HTR-8/SVneo (cell line): ENCODE results near the gene ERBB3.
A peak's percentile ranks its signal among the peaks of the same experiment; 100 is the strongest.

ENCODE experiments used
- DNase-seq: peaks from one replicate; pipeline ENCODE4 v3.0.0; 2011; ENCODE audit warnings: low spot score, mixed read lengths; ENCODE audit not compliant: insufficient read length
- FAIRE-seq: peaks from 2 replicates; lab custom pipeline; 2011; peaks lifted over from hg19 to GRCh38; lab: Jason Lieb, UNC

The ERBB3 gene

DNA sequence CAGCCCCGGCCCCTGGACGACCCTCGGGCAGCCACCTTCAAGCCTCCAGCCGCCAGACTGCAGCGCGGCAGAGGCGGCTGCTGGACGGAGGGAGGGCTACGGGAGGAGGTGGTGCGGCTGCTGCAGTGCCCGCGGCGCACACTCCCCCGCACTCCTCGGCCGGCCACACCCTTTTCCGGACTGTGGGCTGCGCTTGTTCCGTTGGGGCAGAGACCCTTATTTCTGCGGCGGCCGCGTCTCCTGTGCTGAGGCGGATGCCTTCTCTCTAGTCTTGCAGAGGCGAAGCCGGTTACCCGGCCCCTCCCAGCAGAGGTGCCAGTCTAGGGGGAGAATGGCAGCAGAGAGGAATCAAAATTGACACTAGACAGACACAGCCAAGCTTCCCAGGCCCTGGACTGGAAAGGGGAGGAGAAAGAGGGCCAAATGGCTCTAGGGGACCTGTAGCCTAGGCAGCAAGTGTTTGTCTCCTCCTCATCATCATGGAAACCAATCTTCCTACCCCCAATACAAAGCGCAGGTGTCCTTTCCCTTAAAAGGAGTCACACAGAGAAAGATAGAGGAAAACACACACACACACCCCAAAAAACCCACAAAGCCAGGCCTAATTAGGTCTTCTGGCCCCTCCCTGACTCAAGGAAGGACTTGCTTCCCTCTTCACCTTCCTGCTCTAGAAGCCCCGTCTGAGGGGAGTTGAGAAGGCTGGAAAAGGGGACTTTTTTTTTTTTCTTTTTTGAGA is 49.4 kb downstream of the ERBB3 start:
- FAIRE-seq (no peak), DNase-seq (peak; percentile 39)

DNA sequence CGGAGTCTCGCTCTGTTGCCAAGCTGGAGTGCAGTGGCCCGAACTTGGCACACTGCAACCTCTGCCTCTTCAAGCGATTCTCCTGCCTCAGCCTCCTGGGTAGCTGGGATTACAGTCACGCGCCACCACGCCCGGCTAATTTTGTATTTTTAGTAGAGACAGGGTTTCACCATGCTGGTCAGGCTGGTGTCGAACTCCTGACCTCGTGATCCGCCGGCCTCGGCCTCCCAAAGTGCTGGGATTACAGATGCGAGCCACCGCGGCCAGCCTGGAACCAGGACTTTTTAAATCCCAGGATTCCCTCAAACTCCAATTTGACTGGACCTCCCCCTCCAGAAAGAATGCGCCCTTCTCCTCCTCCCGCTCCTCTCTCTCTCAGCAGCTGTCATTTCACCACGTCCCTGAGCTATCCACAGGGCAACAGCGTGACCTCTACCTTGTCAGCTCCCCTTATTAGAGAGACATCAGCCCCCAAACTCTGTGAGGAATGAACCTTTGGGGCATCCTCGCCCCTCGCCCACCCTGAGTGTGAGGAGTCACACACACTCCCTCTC is 50.1 kb downstream of the ERBB3 start:
- FAIRE-seq: no peak
- DNase-seq: no peak

DNA sequence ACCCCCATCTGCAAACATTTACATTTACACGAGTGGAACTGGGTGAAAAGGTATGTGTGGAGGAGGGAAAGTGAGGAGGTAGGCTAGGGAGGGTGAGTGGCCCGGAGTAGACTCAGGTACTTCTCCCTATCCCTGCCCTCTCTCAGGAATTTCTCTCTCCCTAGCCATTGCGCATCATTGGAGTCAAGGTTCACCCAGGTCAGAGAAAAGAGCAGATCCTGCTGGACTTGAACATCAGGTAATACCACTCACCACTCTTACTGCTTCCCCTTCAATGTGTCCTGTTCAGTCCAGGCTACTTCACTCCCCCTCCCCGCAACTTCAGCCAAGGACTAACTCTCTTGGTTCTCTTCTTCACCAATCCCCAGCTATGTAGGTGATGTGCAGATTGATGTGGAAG is 50.9 kb downstream of the ERBB3 start:
- no peak for DNase-seq

DNA sequence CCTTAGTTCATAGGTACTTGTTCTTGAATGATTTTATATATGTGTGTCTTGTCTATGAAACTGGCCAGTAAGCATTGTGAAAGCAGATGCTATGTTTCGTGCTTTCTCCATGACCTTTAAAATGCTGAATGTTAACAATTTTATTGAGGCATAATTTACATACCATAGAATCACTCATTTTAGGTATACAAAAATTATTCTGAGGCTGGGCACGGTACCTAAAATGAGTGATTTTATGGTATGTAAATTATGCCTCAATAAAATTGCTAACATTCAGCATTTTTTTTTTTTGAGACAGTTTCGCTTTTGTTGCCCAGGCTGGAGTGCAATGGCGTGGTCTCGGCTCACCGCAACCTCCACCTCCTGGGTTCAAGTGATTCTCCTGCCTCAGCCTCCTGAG is 54.9 kb downstream of the ERBB3 start:
- no peak for FAIRE-seq
- no peak for DNase-seq

More for the DNA sequence above, 50.9 kb downstream of the ERBB3 start:
- FAIRE-seq: no peak

DNA sequence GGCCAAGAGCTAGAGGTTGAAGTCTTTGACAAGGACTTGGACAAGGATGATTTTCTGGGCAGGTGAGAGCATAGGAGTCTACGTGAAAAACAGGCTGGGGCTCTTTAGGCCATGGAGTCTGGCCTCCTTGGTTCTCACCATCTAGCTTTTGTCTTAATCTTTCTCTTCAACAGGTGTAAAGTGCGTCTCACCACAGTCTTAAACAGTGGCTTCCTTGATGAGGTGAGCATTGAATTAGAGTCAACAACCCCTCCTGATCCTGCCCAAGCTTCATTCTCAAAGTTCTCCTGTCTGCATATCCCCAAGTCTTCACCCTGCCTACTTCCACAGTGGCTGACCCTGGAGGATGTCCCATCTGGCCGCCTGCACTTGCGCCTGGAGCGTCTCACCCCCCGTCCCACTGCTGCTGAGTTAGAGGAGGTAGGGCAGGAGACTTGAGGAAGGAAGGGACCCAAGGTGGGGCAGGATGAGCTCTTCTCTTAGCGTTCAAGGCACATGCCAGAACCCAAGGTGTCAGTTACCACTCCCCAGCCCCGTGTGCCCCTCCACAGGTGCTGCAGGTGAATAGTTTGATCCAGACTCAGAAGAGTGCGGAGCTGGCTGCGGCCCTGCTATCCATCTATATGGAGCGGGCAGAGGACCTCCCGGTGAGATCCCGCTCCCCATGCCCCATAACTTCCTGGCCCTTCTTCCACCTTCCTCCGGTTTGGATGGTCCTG is 58.0 kb downstream of the ERBB3 start:
- FAIRE-seq (no peak), DNase-seq (no peak)

DNA sequence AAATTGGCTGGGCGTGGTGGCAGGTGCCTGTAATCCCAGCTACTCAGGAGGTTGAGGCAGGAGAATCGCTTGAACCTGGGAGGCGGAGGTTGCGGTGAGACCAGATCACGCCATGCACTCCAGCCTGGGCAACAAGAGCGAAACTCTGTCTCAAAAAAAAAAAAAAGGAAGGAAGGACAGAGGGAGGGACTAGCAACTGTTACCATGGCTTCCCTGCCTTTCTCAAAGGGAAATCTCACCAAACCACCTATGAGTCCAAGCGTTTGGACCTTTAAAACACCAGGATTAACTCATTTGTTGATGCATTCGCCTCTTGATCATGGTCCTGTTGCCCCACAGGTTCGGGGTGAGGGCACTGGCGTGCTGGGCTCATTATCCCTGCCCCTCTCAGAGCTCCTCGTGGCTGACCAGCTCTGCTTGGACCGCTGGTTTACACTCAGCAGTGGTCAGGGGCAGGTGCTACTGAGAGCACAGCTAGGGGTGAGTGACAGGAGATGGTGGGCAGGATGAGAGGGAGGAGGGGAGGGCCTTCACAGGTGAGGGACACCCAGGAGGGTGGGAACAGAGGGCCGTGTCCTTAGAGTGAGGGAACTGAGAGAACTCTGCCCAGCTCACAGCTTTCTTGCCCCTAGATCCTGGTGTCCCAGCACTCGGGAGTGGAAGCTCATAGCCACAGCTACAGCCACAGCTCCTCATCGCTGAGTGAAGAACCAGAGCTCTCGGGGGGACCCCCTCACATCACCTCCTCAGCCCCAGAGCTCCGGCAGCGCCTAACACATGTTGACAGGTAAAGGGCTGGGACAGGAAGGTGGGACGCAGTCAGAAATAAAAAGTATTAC is 62.2 kb downstream of the ERBB3 start:
- DNase-seq (no peak), FAIRE-seq (no peak)

DNA sequence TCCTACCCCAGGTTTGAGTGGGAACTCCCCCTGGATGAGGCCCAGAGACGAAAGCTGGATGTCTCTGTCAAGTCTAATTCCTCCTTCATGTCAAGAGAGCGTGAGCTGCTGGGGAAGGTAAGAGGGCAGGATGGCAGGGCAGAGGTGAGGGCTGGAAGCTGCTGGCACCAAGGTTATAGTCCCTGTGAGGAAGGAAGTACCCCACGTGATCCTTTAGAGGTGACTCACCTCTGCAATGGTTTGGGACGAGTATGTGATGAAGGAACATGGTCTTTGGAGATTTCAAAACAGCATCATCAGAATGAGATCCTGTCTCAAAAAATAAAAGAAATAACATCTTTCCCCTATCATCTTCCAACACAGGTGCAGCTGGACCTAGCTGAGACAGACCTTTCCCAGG is 63.3 kb downstream of the ERBB3 start:
- FAIRE-seq (no peak), DNase-seq (no peak)

DNA sequence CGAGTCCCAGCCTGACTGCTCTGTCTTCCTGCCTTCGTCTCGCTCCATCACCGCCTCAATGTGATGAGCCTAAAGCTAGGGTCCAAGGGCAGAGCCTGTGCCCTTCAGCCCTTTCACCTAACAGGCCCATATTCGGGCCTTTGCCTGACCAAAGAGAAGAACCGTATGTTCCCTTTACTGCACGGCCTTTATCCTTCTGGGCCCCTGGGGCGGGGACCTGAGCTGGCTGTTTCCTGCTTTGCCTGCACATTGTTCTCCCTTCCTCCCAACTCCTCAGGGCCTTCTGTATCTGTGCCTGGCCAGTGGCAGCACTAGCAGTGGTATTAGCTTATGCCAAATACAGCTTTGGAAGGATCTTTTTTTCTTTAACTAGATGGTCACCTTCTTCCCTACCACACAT is 63.9 kb downstream of the ERBB3 start:
- DNase-seq (no peak), FAIRE-seq (no peak)

DNA sequence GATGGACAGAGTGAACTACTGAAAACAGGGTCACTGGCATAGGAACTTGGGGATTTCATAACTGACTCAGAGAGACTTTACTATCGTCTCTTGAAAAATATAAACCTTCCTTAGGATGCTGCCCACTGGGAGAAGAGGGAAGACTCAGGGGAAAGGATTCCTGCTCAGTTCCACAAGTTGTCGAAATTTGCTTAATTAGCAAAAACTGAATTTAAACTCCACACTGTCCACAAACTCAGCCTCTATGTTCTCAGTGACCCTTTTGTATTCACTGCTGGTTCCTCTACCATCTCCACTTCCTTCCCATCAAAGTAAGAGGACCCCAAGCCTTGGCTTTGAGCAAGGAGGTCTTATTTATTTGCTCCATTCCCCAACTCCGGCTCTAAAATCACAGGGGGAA is 65.3 kb downstream of the ERBB3 start:
- FAIRE-seq: no peak

DNA sequence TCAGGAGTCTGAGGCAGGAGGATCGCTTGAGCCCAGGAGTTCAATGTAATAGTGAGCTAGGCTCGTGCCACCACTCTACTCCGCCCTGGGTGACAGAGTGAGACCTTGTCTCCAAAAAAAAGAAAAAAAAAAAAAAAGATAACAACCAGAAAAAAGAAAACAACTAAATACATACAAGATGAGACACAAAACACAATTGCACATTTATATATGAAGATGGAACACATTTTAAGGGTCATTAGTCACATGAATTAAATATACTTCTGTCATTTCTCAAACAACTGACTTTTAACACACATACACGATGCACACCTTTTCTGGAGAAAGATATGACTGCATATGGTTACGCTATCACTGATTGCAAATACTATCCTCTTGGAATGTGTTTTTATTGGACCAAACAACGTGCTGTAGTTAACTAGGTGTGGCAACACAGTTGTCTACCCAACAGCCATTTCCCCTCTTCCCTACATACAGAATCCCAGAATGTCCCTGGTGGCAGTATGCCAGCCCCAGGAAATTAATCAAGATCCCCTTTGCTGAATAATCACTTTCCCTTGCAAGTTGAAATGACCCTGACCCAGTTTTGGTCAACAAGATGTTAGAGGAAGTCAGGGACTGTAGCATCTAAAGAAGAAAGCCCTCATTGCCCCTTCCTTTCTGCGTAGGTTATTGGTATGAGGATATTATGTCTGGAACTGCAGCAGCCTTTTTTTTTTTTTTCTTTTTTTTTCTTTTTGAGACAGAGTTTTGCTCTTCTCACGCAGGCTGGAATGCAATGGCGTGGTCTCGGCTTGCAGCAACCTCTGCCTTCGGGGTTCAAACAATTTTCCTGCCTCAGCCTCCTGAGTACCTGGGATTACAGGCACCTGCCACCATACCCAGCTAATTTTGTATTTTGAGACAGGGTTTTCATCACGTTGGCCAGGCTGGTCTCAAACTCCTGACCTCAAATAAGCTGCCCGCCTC is 66.8 kb downstream of the ERBB3 start:
- no peak for DNase-seq
- FAIRE-seq: no peak

More for the DNA sequence above, 65.3 kb downstream of the ERBB3 start:
- no peak for DNase-seq

DNA sequence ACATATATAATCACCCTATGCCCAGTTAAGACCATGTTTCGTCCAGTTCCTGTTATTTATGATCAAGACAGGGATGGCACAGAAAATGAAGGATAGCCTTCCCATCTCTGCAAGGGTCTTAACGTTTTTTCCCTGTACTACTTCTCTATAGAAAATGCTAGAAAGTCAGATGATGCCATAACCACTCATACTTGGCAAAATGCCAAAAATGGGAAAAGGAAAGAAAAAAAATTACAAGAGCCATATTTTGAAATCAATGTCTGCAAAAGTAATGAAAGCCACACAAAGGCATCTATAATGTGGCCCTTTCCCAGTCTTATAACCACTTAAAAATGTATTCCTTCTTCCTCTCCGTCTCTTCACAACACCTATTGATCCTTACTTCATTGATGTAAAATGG is 70.6 kb downstream of the ERBB3 start:
- DNase-seq (no peak), FAIRE-seq (no peak)

DNA sequence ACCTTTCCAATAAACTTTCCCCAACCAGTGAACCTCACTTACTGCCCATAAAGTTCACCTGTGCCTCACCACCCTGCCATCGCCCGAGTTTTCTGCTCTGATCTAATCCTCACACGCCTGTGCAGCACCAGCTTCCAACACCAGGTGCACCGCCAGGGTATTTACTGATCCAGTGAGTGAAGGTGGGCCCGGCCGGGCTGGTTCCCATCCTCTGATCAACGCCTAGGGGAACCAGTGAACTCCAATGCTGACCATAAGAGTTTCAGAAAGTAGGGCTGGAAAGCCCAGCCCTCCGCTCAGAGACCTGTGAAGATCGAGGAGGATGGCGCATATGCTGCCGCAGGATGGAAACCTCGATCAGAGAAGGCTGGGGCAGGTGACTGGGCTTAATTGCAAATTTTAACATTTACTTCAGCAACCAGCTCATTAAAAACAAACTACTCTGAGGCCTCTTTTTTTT is 71.7 kb downstream of the ERBB3 start:
- FAIRE-seq (no peak), DNase-seq (no peak)

DNA sequence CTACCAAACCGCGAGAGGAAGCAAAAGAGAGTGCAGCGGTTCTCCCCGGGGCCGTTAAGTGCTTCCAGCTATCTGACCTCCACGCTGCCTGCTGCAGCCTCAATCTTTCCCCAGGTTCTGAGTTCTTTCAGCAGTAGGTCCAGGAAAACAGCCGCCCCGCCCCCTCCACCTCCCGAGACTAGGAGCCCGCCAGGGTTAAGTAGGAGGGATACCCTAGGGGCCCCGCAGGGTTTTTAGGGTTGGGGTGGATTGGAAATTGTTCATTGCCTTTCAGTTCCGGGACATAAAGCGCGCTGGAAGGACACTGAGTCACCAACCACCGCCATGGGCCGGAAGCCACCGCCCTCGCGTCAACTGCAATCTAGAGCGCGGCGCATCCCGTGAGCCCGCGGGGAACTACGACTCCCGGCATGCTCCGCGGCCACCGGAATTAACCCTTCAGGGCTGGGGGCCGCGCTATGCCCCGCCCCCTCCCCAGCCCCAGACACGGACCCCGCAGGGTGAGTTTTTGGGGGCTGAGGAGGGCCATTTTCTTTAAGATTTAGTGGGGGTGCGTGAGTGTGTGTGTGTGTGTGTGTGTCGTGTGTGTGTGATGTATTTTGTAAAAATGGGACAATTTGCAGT is 72.3 kb downstream of the ERBB3 start, which contains the start of gene MYL6B:
Gene MYL6B, plus strand, starts transcription at position 456 of the 624 bp plus-strand sequence. CDS start 1,332 bp downstream, outside the sequence.
- peak; percentile 87 for DNase-seq
- FAIRE-seq: peak; percentile 88
